ENCODE data around the gene PROP1.
"Not testable (repeated sequence)": the region's sequence is repeated elsewhere in the genome, so short reads cannot be mapped to it uniquely, and the experiment has no call there.

The PROP1 gene

DNA sequence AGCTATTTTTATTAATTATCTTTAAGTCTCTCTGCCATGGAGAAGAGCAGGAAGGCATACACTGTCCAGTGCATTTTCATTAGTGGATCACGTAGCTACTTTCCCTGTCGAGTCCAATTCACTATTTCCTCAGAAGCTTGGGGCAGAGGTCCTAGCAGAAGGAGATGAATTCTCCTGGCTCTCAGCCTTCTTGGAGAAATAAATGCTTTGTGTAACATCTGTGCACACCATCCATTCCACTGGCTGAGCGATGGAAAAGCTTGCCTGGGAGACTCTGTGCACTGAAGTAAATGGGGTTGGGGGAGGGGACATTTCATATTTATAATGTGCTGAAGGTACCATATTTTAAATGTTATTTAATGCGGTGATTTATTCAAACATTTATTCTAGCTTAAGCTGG, 23.4 kb downstream of the PROP1 start:
- Mint-ChIP-seq H3K27ac (no peak overlapping the region), H3K9me3 (no peaks in the 10 kb centered on the region), H3K36me3 (ENCODE audit: low read depth) (no peaks in the 10 kb centered on the region), H3K27me3 (ENCODE audit: low read depth) (no peaks in the 10 kb centered on the region), H3K4me3 (no peak overlapping the region), H3K4me1 (peaks cover 11% of the 10 kb centered on the region)
- TF ChIP-seq, protein P1, sequence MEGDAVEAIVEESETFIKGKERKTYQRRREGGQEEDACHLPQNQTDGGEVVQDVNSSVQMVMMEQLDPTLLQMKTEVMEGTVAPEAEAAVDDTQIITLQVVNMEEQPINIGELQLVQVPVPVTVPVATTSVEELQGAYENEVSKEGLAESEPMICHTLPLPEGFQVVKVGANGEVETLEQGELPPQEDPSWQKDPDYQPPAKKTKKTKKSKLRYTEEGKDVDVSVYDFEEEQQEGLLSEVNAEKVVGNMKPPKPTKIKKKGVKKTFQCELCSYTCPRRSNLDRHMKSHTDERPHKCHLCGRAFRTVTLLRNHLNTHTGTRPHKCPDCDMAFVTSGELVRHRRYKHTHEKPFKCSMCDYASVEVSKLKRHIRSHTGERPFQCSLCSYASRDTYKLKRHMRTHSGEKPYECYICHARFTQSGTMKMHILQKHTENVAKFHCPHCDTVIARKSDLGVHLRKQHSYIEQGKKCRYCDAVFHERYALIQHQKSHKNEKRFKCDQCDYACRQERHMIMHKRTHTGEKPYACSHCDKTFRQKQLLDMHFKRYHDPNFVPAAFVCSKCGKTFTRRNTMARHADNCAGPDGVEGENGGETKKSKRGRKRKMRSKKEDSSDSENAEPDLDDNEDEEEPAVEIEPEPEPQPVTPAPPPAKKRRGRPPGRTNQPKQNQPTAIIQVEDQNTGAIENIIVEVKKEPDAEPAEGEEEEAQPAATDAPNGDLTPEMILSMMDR (IDR thresholded peaks at IDR 0.05; ENCODE audit: unreplicated experiment in 3 of 3): no peak

DNA sequence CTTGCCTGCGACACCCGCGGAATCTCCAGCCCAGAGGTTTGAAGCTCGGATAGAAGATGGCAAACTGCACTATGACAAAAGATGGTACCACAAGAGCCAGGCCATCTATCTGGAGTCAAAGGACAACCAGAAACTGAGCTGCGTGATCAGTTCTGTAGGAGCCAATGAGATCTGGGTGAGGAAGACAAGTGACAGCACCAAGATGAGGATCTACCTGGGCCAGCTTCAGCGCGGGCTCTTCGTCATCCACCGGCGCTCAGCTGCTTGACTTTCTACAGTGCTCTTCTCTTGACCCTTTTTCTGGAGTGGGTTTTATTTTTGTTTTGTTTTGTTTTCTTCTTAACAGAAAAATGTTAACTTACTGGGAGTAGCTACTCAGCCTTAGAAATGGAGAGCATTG, 24.0 kb downstream of the PROP1 start:
- H3K27me3 Mint-ChIP-seq (ENCODE audit: low read depth); H3K27ac Mint-ChIP-seq; H3K4me3 Mint-ChIP-seq; H3K9me3 Mint-ChIP-seq; H3K4me1 Mint-ChIP-seq; H3K36me3 Mint-ChIP-seq (ENCODE audit: low read depth): not testable (repeated sequence)

DNA sequence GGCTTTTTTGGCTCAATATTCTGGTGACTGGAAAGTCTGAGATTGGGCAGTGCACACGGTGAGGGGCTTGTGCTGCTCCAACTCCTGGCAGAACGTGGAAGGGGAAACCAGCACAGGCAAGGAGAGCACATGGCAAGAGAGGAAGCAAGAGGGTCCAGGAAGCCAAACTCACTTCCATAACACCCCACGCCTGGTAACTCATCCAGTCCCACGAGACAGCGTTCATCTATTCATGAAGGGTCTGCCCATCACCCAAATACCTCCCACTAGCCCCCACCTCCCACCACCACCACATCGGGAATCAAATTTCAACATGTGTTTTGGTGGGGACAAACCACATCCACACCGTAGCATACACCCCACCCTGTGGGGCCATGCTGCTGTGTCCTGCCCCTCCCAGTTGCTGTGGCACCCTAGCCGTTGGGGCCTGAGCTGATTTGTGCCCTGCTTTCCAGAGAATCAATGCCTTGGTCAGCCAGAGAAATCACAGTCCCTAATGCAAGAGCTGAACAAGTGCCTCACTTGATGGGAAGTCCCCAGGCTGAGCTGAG, 27.3 kb downstream of the PROP1 start:
- Mint-ChIP-seq H3K36me3 (ENCODE audit: low read depth) (no peaks in the 10 kb centered on the region), H3K27me3 (ENCODE audit: low read depth) (no peaks in the 10 kb centered on the region), H3K9me3 (no peaks in the 10 kb centered on the region), H3K4me1 (peaks cover 7% of the 10 kb centered on the region), H3K27ac (no peak overlapping the region), H3K4me3 (no peak overlapping the region)
- TF ChIP-seq, protein P1 (IDR thresholded peaks at IDR 0.05; ENCODE audit: unreplicated experiment in 3 of 3): no peak

DNA sequence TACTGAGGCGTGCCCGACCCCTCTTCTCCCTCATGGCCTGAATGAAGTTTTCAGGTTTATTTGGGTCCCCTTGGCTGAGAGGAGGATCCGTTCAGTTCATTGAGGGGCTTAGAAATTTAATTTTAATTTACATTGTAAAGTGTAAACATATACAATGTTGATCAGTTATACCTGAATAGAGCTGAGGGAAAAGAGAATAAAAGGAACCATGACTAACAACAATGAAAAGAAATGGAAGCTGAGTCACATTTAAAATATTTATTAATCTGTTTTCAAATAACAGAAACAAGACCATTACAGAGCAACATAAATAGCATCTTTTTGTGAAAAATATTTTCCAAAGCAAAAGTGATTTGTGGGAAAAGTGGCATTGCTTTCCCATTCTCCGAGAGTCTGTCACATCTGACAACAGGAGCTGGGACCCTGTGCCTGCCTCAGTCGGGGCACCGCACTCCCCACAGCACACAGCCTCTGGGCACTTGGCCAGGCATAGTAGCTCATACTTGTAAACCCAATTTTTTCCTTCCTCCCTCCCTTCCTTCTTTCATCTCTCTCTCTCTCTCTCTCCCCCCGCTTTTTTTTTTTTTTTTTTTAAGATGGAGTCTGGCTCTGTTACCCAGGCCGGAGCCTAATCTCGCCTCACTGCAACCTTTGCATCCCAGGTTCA, 28.7 kb downstream of the PROP1 start:
- Mint-ChIP-seq H3K27me3 (ENCODE audit: low read depth) (no peaks in the 10 kb centered on the region), H3K27ac (no peak overlapping the region), H3K36me3 (ENCODE audit: low read depth) (no peaks in the 10 kb centered on the region), H3K4me1 (peaks cover 2% of the 10 kb centered on the region), H3K4me3 (no peak overlapping the region), H3K9me3 (no peaks in the 10 kb centered on the region)
- TF ChIP-seq, protein P1 (IDR thresholded peaks at IDR 0.05; ENCODE audit: unreplicated experiment in 3 of 3): no peak

DNA sequence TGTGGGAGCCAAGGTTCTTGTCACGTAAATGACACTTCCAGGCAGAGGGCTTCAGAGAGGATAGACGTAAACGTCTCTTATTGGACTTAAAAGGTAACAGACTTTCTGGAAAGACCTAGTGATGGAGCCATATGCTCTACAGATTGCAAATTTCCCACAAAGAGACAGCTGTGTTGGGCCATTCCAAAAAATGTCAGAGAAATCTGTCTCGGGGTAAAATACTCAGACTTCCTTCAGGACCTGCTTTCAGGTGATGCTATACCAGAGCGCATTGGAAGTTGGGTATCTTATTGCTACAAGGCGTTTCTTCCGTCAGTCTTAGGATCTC, 29.2 kb downstream of the PROP1 start:
- Mint-ChIP-seq H3K27ac (no peak overlapping the region), H3K4me3 (no peak overlapping the region)
- TF ChIP-seq, protein P1 (IDR thresholded peaks at IDR 0.05; ENCODE audit: unreplicated experiment in 3 of 3): no peak

DNA sequence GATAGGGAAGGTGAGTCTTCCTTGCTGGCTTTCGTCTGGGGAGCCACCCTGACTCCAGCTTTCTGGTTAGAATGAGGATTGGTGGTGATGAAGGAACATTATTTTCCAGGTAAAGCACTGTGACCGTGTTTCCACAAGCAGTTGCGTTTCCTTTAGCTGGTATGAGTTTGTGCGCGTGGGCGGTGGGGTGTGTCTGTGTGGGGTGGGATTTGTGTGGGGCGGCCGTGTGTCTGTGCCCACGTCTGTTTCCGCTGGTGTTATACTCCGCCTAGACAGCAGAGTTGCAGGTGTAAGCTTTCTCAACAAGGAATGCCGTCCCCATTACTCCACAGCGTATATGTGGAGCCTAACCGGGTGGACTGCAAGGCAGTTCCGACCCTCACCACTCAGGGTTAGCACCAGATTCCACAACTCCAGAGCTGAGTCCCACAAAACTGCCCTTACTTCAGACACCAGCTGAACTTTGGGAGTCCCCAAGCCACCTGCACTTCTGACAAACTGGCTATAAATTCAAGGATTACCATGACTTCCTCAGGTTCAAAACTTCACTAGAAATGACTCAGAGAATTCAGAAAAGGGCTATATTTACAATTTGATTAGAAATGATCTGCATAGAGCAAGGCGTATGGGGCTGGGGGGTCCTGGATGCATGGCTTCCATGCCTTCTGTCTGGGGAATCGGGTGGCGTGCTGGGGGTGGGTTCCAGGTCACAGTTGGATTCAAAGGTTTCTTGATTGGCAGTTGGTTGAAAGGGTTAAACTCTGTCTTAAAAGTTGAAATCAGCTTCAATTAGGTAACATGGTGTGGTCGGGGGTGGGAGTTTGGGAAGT, 29.8 kb downstream of the PROP1 start:
- no peaks in the 10 kb centered on the region for H3K36me3 Mint-ChIP-seq (ENCODE audit: low read depth)
- peaks cover under 1% of the 10 kb centered on the region for H3K9me3 Mint-ChIP-seq
- no peak overlapping the region for H3K4me3 Mint-ChIP-seq
- TF ChIP-seq, protein P1 (IDR thresholded peaks at IDR 0.05; ENCODE audit: unreplicated experiment in 3 of 3): no peak
- no peaks in the 10 kb centered on the region for H3K4me1 Mint-ChIP-seq
- no peaks in the 10 kb centered on the region for H3K27me3 Mint-ChIP-seq (ENCODE audit: low read depth)
- no peak overlapping the region for H3K27ac Mint-ChIP-seq

More for the DNA sequence above, 29.2 kb downstream of the PROP1 start:
- Mint-ChIP-seq H3K36me3 (ENCODE audit: low read depth) (no peaks in the 10 kb centered on the region), H3K9me3 (no peaks in the 10 kb centered on the region), H3K27me3 (ENCODE audit: low read depth) (no peaks in the 10 kb centered on the region), H3K4me1 (no peaks in the 10 kb centered on the region)
